ENCODE results near the gene MORN1. TPM values are rescaled to one million over a fixed set of nuclear protein-coding genes. Genes with fewer than 3 reads are reported as not detected.

The MORN1 gene
- total and polyA plus RNA-seq, 2 donors (not counting 3 experiments of a cell fraction or from before 2014, with no cell fraction given): 4.3 to 6.4 TPM

DNA sequence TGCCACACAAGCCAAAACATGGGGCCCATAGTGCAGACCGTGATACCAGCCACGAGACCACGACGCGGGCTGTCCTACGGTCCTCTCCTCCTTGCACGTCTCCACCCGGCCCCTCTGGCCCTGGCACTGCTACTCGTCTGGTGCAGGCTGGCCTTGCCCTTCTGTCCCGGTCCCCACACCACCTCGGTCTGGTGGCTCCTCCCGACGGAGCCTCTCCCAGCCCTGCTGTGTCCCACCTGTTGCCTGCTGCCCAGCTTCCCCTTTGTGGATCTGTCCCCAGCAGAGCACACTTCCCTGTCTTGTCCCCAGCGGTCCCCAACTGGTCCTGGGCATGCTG lies 50.5 kb downstream of the MORN1 start:
- no peak overlapping the region for H3K4me2 ChIP-seq (ENCODE audit: insufficient read depth, low read length)
- no peaks in the 10 kb centered on the region for H3K9me3 ChIP-seq (replicated peaks; ENCODE audit: control insufficient read depth, insufficient read depth, low read length)
- DNase-seq (ENCODE audit: low read depth, low spot score) (no peak), FAIRE-seq (no peak)
- H2AFZ ChIP-seq (ENCODE audit: low read depth, low read length): no peak overlapping the region
- no peaks in the 10 kb centered on the region for H4K20me1 ChIP-seq (replicated peaks; ENCODE audit: control insufficient read depth, extremely low read depth, insufficient read depth, low read length)
- no peak overlapping the region for H3K9ac ChIP-seq (replicated peaks; ENCODE audit: extremely low read depth, insufficient read depth, low read length)
- H3K4me1 ChIP-seq (ENCODE audit: control insufficient read depth, extremely low read depth, insufficient read depth, low read length): no peaks in the 10 kb centered on the region
- dilution Hi-C loops (cut with MboI; ENCODE audit: extremely low pct_ligation_motif_present, low sequenced_read_pairs) (no loop called here), intact Hi-C loops (cut with micrococcal nuclease) (no loop called here)
- H3K79me2 ChIP-seq (ENCODE audit: control insufficient read depth, insufficient read depth, low read length): no peaks in the 10 kb centered on the region
- no peaks in the 10 kb centered on the region for H3K27me3 ChIP-seq (ENCODE audit: control insufficient read depth in 2 of 2, insufficient read depth in 2 of 2, low read length in 2 of 2)
- POLR2A ChIA-PET: no interaction called here
- TF ChIP-seq EZH2 (IDR thresholded peaks at IDR 0.05; ENCODE audit: borderline replicate concordance, low read depth, low read length, severe bottlenecking) (no peak), JUN (IDR thresholded peaks at IDR 0.05; ENCODE audit: borderline replicate concordance, insufficient read depth, insufficient read length, low read depth) (no peak), GATA2 (IDR thresholded peaks at IDR 0.05; ENCODE audit: insufficient read depth, insufficient read length, low read depth, low read length) (no peak), FOS (IDR thresholded peaks at IDR 0.05; ENCODE audit: borderline replicate concordance, insufficient read depth, low read length) (no peak), POLR2A (IDR thresholded peaks at IDR 0.05; ENCODE audit: low read depth, low read length) (no peak), POLR2AphosphoS5 (IDR thresholded peaks at IDR 0.05; ENCODE audit: insufficient read depth, low read depth, low read length) (no peak), MYC (IDR thresholded peaks at IDR 0.05; ENCODE audit: low read depth, low read length) (no peak)
- TF ChIP-seq, protein P1, sequence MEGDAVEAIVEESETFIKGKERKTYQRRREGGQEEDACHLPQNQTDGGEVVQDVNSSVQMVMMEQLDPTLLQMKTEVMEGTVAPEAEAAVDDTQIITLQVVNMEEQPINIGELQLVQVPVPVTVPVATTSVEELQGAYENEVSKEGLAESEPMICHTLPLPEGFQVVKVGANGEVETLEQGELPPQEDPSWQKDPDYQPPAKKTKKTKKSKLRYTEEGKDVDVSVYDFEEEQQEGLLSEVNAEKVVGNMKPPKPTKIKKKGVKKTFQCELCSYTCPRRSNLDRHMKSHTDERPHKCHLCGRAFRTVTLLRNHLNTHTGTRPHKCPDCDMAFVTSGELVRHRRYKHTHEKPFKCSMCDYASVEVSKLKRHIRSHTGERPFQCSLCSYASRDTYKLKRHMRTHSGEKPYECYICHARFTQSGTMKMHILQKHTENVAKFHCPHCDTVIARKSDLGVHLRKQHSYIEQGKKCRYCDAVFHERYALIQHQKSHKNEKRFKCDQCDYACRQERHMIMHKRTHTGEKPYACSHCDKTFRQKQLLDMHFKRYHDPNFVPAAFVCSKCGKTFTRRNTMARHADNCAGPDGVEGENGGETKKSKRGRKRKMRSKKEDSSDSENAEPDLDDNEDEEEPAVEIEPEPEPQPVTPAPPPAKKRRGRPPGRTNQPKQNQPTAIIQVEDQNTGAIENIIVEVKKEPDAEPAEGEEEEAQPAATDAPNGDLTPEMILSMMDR (IDR thresholded peaks at IDR 0.05; ENCODE audit: extremely low read depth in 1 of 2, insufficient read depth in 1 of 2, low read depth in 1 of 2, low read length in 2 of 2): no peak
- TF ChIP-seq, protein P2, sequence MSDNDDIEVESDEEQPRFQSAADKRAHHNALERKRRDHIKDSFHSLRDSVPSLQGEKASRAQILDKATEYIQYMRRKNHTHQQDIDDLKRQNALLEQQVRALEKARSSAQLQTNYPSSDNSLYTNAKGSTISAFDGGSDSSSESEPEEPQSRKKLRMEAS (IDR thresholded peaks at IDR 0.05; ENCODE audit: insufficient read depth, insufficient read length): no peak
- H3K4me3 ChIP-seq (replicated peaks in 1 of 3; ENCODE audit: insufficient read depth in 1 of 3, low read depth in 1 of 3, low read length in 3 of 3): no peak overlapping the region
- H3K9me1 ChIP-seq (replicated peaks; ENCODE audit: control insufficient read depth, extremely low read depth, insufficient read depth, low read length): no peaks in the 10 kb centered on the region
- H3K27ac ChIP-seq (ENCODE audit: insufficient read depth, low read depth, low read length): no peak overlapping the region
- no peaks in the 10 kb centered on the region for H3K36me3 ChIP-seq (ENCODE audit: control insufficient read depth in 2 of 2, extremely low read depth in 1 of 2, insufficient read depth in 2 of 2, low read length in 2 of 2)
- CTCF ChIA-PET: no interaction called here
- no TSS peak for BruUV-seq (replicated peaks)
